Measurements from ENCODE around the gene FAIM2.
"Not testable (repeated sequence)": the region's sequence is repeated elsewhere in the genome, so short reads cannot be mapped to it uniquely, and the experiment has no call there.

The FAIM2 gene

GRCh38 chr12:49875115-49875720 lies 28.5 kb downstream of the FAIM2 start:
- no peak for DNase-seq

GRCh38 chr12:49874142-49874897 lies 29.4 kb downstream of the FAIM2 start:
- no peak for DNase-seq

- DNase-seq: no peak
Measured at GRCh38 chr12:49873361-49873934, 30.3 kb downstream of the FAIM2 start.

- DNase-seq: no peak
Measured at GRCh38 chr12:49872781-49873181, 30.9 kb downstream of the FAIM2 start.

- no peak for DNase-seq
Measured at GRCh38 chr12:49872381-49872780, 31.3 kb downstream of the FAIM2 start.

- not testable (repeated sequence) for DNase-seq
Measured at GRCh38 chr12:49871811-49872251, 31.9 kb downstream of the FAIM2 start.

- no peak for DNase-seq
Measured at GRCh38 chr12:49871263-49871561, 32.5 kb downstream of the FAIM2 start.

GRCh38 chr12:49870501-49871262 lies 33.0 kb downstream of the FAIM2 start:
- DNase-seq: no peak

- no peak for DNase-seq
Measured at GRCh38 chr12:49869816-49870500, 33.7 kb downstream of the FAIM2 start.

- no peak for DNase-seq
Measured at GRCh38 chr12:49868952-49869815, 34.5 kb downstream of the FAIM2 start.

GRCh38 chr12:49868449-49868848 lies 35.3 kb downstream of the FAIM2 start:
- no peak for DNase-seq

- DNase-seq: no peak
Measured at GRCh38 chr12:49867570-49868341, 35.9 kb downstream of the FAIM2 start.

GRCh38 chr12:49866859-49867569 lies 36.7 kb downstream of the FAIM2 start:
- DNase-seq: peak; percentile 58

- no peak for DNase-seq
Measured at GRCh38 chr12:49865782-49866135, 37.9 kb downstream of the FAIM2 start.

- no peak for DNase-seq
Measured at GRCh38 chr12:49865109-49865781, 38.5 kb downstream of the FAIM2 start.

GRCh38 chr12:49864798-49865090 lies 39.0 kb downstream of the FAIM2 start:
- DNase-seq: no peak

GRCh38 chr12:49863946-49864797 lies 39.5 kb downstream of the FAIM2 start:
- no peak for DNase-seq

GRCh38 chr12:49860921-49861320 lies 42.8 kb downstream of the FAIM2 start:
- not testable (repeated sequence) for DNase-seq

- DNase-seq: not testable (repeated sequence)
Measured at GRCh38 chr12:49855890-49856289, 47.8 kb downstream of the FAIM2 start.
